CD14-positive monocyte (primary cell): ENCODE results near the gene TMEM220. TPM values are rescaled to one million over a fixed set of nuclear protein-coding genes. Genes with fewer than 3 reads are reported as not detected.

ENCODE experiments used
- DNase-seq, 3 donors: peaks; one replicate each; pipeline ENCODE4 v3.0.0-alpha.2; 2011 to 2022
- H2AFZ ChIP-seq: 2 replicates; pipeline ENCODE4 v1.6.0; 2012; ENCODE audit warnings: mild to moderate bottlenecking, low read depth, low read length, inconsistent platforms; ENCODE audit not compliant: insufficient read depth, poor library complexity, severe bottlenecking
- H3K27ac ChIP-seq, 2 donors: 1 replicate in 1 of 2; 2 replicates in 1 of 2; pipeline ENCODE4 v1.5.1; 2012 to 2013; ENCODE audit warnings: low read length in 2 of 2, control low read depth in 1 of 2, inconsistent platforms in 1 of 2, low read depth in 1 of 2, mild to moderate bottlenecking in 1 of 2
- H3K27me3 ChIP-seq, 2 donors: one replicate each; pipeline versions ENCODE4 v1.6.0 to v1.6.1; 2011 to 2013; ENCODE audit warnings: low read length in 2 of 2; ENCODE audit not compliant: control insufficient read depth in 2 of 2, insufficient read depth in 2 of 2
- H3K36me3 ChIP-seq, 2 donors: replicated peaks in 1 of 2; 1 replicate in 1 of 2; 2 replicates in 1 of 2; pipeline versions ENCODE4 v1.5.1 to v1.6.1; 2012 to 2013; ENCODE audit warnings: low read length in 2 of 2, control low read depth in 1 of 2, inconsistent platforms in 1 of 2, mild to moderate bottlenecking in 1 of 2; ENCODE audit not compliant: insufficient read depth in 2 of 2, control insufficient read depth in 1 of 2
- H3K4me1 ChIP-seq, 2 donors: 1 replicate in 1 of 2; 2 replicates in 1 of 2; pipeline versions ENCODE4 v1.5.1 to v1.6.1; 2012 to 2013; ENCODE audit warnings: low read length in 2 of 2, control low read depth in 1 of 2, inconsistent platforms in 1 of 2, mild to moderate bottlenecking in 1 of 2, moderate library complexity in 1 of 2; ENCODE audit not compliant: insufficient read depth in 2 of 2, control insufficient read depth in 1 of 2
- H3K4me2 ChIP-seq: replicated peaks from 2 replicates; pipeline ENCODE3; 2012; ENCODE audit warnings: low read length, moderate library complexity, mild to moderate bottlenecking; ENCODE audit not compliant: poor library complexity, severe bottlenecking; ENCODE audit errors: extremely low read depth
- H3K4me3 ChIP-seq, 3 experiments: fragments of 200-600 bp in 1 of 3; sonication (generic) in 1 of 3; replicated peaks in 1 of 3; 1 replicate in 2 of 3; 2 replicates in 1 of 3; pipeline ENCODE4 v1.5.1; 2011 to 2013; ENCODE audit warnings: low read length in 3 of 3, mild to moderate bottlenecking in 3 of 3, control low read depth in 2 of 3, low read depth in 2 of 3, inconsistent platforms in 1 of 3, moderate library complexity in 1 of 3
- H3K79me2 ChIP-seq: 2 replicates; pipeline ENCODE4 v1.6.0; 2012; ENCODE audit warnings: mild to moderate bottlenecking, control low read depth, inconsistent platforms, low read length, moderate library complexity; ENCODE audit not compliant: insufficient read depth
- H3K9ac ChIP-seq: 2 replicates; pipeline ENCODE4 v1.6.0; 2017; ENCODE audit warnings: low read length, mild to moderate bottlenecking; ENCODE audit not compliant: insufficient read depth, poor library complexity, severe bottlenecking
- H3K9me3 ChIP-seq, 2 donors: replicated peaks in 1 of 2; 1 replicate in 1 of 2; 2 replicates in 1 of 2; pipeline versions ENCODE4 v1.5.1 to v1.6.1; 2012 to 2013; ENCODE audit warnings: low read length in 2 of 2, control low read depth in 1 of 2; ENCODE audit not compliant: control insufficient read depth in 1 of 2, insufficient read depth in 1 of 2
- H4K20me1 ChIP-seq: 2 replicates; pipeline ENCODE4 v1.6.0; 2012; ENCODE audit warnings: mild to moderate bottlenecking, low read length, control low read depth, moderate library complexity; ENCODE audit not compliant: insufficient read depth
- H3K27ac Mint-ChIP-seq, 7 donors: one replicate each; pipeline ENCODE4 v1.8.0; 2020; ENCODE audit warnings: mild to moderate bottlenecking in 7 of 7, mixed read lengths in 7 of 7, moderate library complexity in 6 of 7, inconsistent platforms in 2 of 7
- H3K27me3 Mint-ChIP-seq, 3 donors: one replicate each; pipeline ENCODE4 v1.8.0; 2021 to 2022; ENCODE audit warnings: low read depth in 3 of 3, mild to moderate bottlenecking in 3 of 3, mixed read lengths in 3 of 3, moderate library complexity in 3 of 3, inconsistent platforms in 1 of 3
- H3K36me3 Mint-ChIP-seq, 2 donors: one replicate each; pipeline ENCODE4 v1.8.0; 2020; ENCODE audit warnings: mixed read lengths in 2 of 2, inconsistent platforms in 1 of 2, mild to moderate bottlenecking in 1 of 2
- H3K4me1 Mint-ChIP-seq: one replicate; pipeline ENCODE4 v1.8.0; 2020; ENCODE audit warnings: mild to moderate bottlenecking, mixed read lengths
- H3K4me3 Mint-ChIP-seq, 2 donors: one replicate each; pipeline ENCODE4 v1.8.0; 2020; ENCODE audit warnings: mild to moderate bottlenecking in 2 of 2, mixed read lengths in 2 of 2, moderate library complexity in 1 of 2
- H3K9me3 Mint-ChIP-seq, 7 donors: one replicate each; pipeline ENCODE4 v1.8.0; 2020 to 2022; ENCODE audit warnings: mixed read lengths in 7 of 7, mild to moderate bottlenecking in 6 of 7, moderate library complexity in 6 of 7, inconsistent platforms in 2 of 7
- CTCF ChIP-seq: fragments of 200-600 bp; IDR thresholded peaks from one replicate; pipeline ENCODE4 v1.8.0; 2022; ENCODE audit warnings: antibody characterized with exemption, mild to moderate bottlenecking
- WGBS: methylation state at CpG from one replicate; pipeline ENCODE4 v1.1.5; 2013; ENCODE audit warnings: missing lambda C conversion rate; ENCODE audit not compliant: insufficient coverage; 5-methylcytosine and 5-hydroxymethylcytosine counted together
- intact Hi-C, 2 donors: fragments of 100-400 bp; cut with micrococcal nuclease; formaldehyde crosslinking; loops; one replicate each; pipeline versions ENCODE4 v1.15.0 to v1.15.1; 2023
- polyA plus RNA-seq, 3 donors: library from polyadenylated mRNA; depleted of rRNA in 1 of 3; unstranded in 2 of 3; stranded (reverse) in 1 of 3; fragments of 300-500 nt in 2 of 3; fragments of >200 nt in 1 of 3; fragmentation: Illumina TruSeq in 2 of 3; gene quantifications; 1 replicate in 2 of 3; 2 replicates in 1 of 3; pipeline ENCODE4 v1.2.3, GENCODE V29; 2012 to 2021

Gene TMEM220
- polyA plus RNA-seq, 3 donors = 0.33 to 4.8 (median 1.1) TPM

DNA sequence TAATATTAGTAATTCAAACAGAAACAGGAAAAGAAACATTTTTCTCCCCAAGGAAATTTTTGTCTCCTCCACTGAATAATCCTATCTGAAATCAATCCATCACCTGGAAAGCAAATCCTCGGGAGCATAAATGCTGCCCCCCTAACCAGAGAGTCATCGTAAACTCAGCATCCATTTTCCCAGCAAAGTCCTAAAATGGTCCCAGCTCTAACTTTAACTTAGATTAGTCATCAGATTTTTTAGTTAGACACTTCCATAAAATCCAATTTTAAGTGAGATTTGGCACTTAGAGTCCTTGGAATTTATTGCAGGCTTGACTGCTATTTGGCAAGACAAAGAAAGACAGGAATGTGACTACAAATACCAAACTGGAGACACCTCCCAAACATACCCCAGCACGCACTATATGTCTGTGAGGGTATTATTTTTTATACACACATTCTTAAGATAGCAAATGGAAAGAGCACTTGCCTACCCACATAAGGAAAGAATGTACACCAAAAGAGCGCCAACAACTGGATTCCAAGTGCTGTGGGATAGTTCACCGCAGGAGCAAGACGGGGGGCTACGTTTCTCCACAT, 47.9 kb downstream of the TMEM220 start:
- DNase-seq = no peak
- Mint-ChIP-seq H3K27ac (no peak overlapping the region), H3K36me3 (peaks cover 75 to 91% of the 10 kb centered on the region in 2 donors), H3K4me1 (no peaks in the 10 kb centered on the region), H3K27me3 (no peaks in the 10 kb centered on the region), H3K4me3 (no peak overlapping the region), H3K9me3 (no peaks in the 10 kb centered on the region)
- peaks cover 74 to 98% of the 10 kb centered on the region in 2 donors for H3K36me3 ChIP-seq
- H2AFZ ChIP-seq = no peak overlapping the region
- H3K9ac ChIP-seq = no peak overlapping the region
- no peaks in the 10 kb centered on the region for H4K20me1 ChIP-seq
- H3K4me2 ChIP-seq = no peak overlapping the region
- TF ChIP-seq CTCF = no peak
- no peaks in the 10 kb centered on the region for H3K4me1 ChIP-seq
- intact Hi-C loops = no loop called here
- H3K27me3 ChIP-seq = no peaks in the 10 kb centered on the region
- no peaks in the 10 kb centered on the region for H3K79me2 ChIP-seq
- no peak overlapping the region for H3K27ac ChIP-seq
- H3K9me3 ChIP-seq = no peaks in the 10 kb centered on the region
- no peak overlapping the region for H3K4me3 ChIP-seq
- WGBS = no CpG with 5 or more reads among the region's 7 CpGs

- no peaks in the 10 kb centered on the region for H3K4me1 ChIP-seq
- H3K36me3 ChIP-seq = peaks cover 32 to 64% of the 10 kb centered on the region in 2 donors
- H3K4me2 ChIP-seq = no peak overlapping the region
- Mint-ChIP-seq H3K27ac (peak overlapping the region in 1 of 7 donors; percentile 47), H3K4me3 (no peak overlapping the region), H3K36me3 (peaks cover 46 to 59% of the 10 kb centered on the region in 2 donors), H3K4me1 (no peaks in the 10 kb centered on the region), H3K9me3 (no peaks in the 10 kb centered on the region), H3K27me3 (peaks cover 0 to 2% (median 0%) of the 10 kb centered on the region in 3 donors)
- H3K27me3 ChIP-seq = no peaks in the 10 kb centered on the region
- H3K9ac ChIP-seq = no peak overlapping the region
- H3K4me3 ChIP-seq = no peak overlapping the region
- TF ChIP-seq CTCF = no peak
- H3K79me2 ChIP-seq = no peaks in the 10 kb centered on the region
- no peaks in the 10 kb centered on the region for H3K9me3 ChIP-seq
- WGBS = 89% methylated on average over 4 of the region's 4 CpGs
- intact Hi-C loops = no loop called here
- no peak overlapping the region for H3K27ac ChIP-seq
- DNase-seq = no peak
- H2AFZ ChIP-seq = no peak overlapping the region
- H4K20me1 ChIP-seq = no peaks in the 10 kb centered on the region
Observed at GRCh38 chr17:10674704-10675103, 55.1 kb downstream of the TMEM220 start.
